Breast epithelium (tissue), 4 donors: ENCODE data around the gene HIVEP3. TPM values are rescaled to one million over a fixed set of nuclear protein-coding genes. Genes with fewer than 3 reads are reported as not detected.

ENCODE experiments used
- DNase-seq, 2 donors: peaks; one replicate each; pipeline ENCODE4 v3.0.0-alpha.2; 2019; ENCODE audit warnings: low spot score in 2 of 2
- H3K27ac ChIP-seq, 2 donors: fragments of 200-600 bp; sonication (generic) in 1 of 2; one replicate each; pipeline ENCODE4 v1.5.1; 2016 to 2019; ENCODE audit warnings: mild to moderate bottlenecking in 1 of 2
- H3K27me3 ChIP-seq, 2 donors: fragments of 200-600 bp; sonication (generic) in 1 of 2; one replicate each; pipeline versions ENCODE4 v1.5.1 to v1.6.0; 2017 to 2019; ENCODE audit warnings: control low read depth in 1 of 2, mild to moderate bottlenecking in 1 of 2
- H3K36me3 ChIP-seq: fragments of 200-600 bp; one replicate; pipeline ENCODE4 v1.5.1; 2019
- H3K4me1 ChIP-seq, 2 donors: fragments of 200-600 bp; sonication (generic); one replicate each; pipeline ENCODE4 v1.5.1; 2016 to 2019; ENCODE audit warnings: control low read depth in 1 of 2
- H3K4me3 ChIP-seq, 3 donors: fragments of 200-600 bp; sonication (generic); 1 replicate in 2 of 3; 2 replicates in 1 of 3; pipeline ENCODE4 v1.5.1; 2016 to 2019; ENCODE audit warnings: mild to moderate bottlenecking in 3 of 3, moderate library complexity in 2 of 3
- H3K9me3 ChIP-seq, 2 donors: fragments of 200-600 bp; sonication (generic) in 1 of 2; one replicate each; pipeline ENCODE4 v1.5.1; 2016 to 2019; ENCODE audit warnings: control low read depth in 1 of 2
- POLR2A ChIP-seq: fragments of 450-650 bp; IDR thresholded peaks from one replicate; pipeline ENCODE4 v1.6.1; 2016; ENCODE audit warnings: antibody characterized with exemption, mild to moderate bottlenecking, moderate library complexity
- POLR2AphosphoS5 ChIP-seq, 3 donors: sonication (generic); formaldehyde crosslinking; IDR thresholded peaks; one replicate each; pipeline ENCODE4 v1.6.1; 2017; ENCODE audit warnings: antibody characterized with exemption in 3 of 3
- intact Hi-C: fragments of 100-400 bp; cut with DNase I; formaldehyde crosslinking; loops from one replicate; pipeline ENCODE4 v1.15.1; 2023; ENCODE audit warnings: low total_unique reads
- total RNA-seq, 3 donors: library from RNA; depleted of rRNA; stranded (reverse); fragments of >200 nt; gene quantifications; one replicate each; pipeline ENCODE4 v1.1.0, GENCODE V29; 2016
- TF ChIP-seq, protein P1 (sequence below), 3 donors: fragments of 450-650 bp; IDR thresholded peaks; one replicate each; pipeline ENCODE4 v1.5.1; 2016 to 2017; ENCODE audit warnings: antibody characterized with exemption in 3 of 3, mild to moderate bottlenecking in 3 of 3, moderate library complexity in 3 of 3

The HIVEP3 gene
- total RNA-seq, 3 donors from 2014 or later: 3.5 to 13.5 (median 9.2) TPM

DNA sequence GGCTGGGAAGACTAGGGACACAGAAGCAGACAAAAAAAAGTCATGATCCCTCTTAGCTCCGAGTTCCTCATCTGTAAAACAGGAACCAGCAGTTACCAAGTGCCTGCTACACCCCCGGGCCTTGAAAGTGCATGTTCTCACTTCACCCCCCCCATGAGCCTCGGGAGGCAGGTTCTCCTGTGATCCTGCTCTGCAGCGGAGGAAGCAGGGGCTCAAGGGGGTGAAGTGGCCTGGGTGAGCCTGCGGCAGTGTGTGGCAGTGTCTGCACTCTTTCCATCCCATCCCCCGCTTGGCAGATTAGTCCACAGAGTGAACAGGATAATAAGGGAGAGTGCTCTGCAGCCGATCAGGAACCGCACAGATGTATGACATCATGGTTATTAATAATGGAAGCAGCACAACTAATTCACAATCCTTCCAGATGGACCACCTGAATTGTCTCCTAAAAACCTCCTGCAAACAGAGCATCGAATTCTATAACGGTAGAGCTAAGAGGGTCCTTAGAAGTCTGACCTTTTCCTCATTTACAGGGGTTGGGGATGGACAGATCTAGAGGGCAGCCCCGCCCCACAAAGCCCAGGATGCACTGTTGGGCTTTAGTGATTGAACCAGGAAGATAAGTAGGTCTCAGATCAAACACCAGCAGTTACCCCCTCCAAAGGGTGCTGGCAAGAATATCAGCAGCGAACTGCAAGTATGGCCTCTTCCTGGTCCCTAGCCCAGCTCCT lies 260.1 kb downstream of the HIVEP3 start:
- H3K9me3 ChIP-seq: no peaks in the 10 kb centered on the region
- no peak overlapping the region for H3K4me3 ChIP-seq
- H3K27ac ChIP-seq: no peak overlapping the region
- no peaks in the 10 kb centered on the region for H3K27me3 ChIP-seq
- no peaks in the 10 kb centered on the region for H3K36me3 ChIP-seq
- H3K4me1 ChIP-seq: peaks cover 4 to 11% of the 10 kb centered on the region in 2 donors
- intact Hi-C loops: no loop called here
- TF ChIP-seq, protein P1, sequence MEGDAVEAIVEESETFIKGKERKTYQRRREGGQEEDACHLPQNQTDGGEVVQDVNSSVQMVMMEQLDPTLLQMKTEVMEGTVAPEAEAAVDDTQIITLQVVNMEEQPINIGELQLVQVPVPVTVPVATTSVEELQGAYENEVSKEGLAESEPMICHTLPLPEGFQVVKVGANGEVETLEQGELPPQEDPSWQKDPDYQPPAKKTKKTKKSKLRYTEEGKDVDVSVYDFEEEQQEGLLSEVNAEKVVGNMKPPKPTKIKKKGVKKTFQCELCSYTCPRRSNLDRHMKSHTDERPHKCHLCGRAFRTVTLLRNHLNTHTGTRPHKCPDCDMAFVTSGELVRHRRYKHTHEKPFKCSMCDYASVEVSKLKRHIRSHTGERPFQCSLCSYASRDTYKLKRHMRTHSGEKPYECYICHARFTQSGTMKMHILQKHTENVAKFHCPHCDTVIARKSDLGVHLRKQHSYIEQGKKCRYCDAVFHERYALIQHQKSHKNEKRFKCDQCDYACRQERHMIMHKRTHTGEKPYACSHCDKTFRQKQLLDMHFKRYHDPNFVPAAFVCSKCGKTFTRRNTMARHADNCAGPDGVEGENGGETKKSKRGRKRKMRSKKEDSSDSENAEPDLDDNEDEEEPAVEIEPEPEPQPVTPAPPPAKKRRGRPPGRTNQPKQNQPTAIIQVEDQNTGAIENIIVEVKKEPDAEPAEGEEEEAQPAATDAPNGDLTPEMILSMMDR (IDR thresholded peaks at IDR 0.05): no peak
- TF ChIP-seq POLR2AphosphoS5 (IDR thresholded peaks at IDR 0.05): no peak
- TF ChIP-seq POLR2A: no peak
- peak in 1 of 2 donors; percentile 40 for DNase-seq

DNA sequence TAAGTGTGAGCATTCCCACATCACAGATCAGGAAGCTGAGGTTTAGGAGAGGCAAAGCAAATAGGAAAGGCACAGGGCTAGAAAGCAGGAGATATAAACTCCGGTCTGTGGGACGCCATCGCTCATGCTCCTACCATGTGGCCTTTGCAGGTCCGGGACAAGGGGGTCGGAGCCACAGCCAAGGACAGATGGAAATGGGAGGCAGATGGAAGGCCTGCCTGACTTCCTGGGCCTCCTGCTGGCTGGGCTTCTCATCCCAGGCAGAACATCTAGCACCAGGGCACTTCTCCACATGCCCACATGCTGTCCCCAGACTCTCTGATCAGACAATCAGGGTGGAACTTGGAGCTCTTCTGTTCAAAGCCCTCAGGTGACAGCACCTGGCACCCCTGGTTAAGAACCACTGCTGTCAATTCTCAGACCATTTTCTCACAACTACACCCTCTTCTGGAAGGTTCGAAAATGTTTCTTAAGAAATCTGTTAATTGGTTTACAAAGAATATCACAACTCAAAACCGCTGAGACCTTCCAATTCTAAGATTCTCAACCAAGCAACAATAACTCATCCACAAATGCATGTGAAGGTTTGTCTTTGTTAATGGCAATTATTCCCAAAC lies 260.9 kb downstream of the HIVEP3 start:
- intact Hi-C loops: no loop called here
- Histone ChIP-seq H3K4me1 (peaks cover 4 to 11% of the 10 kb centered on the region in 2 donors), H3K27ac (no peak overlapping the region), H3K4me3 (no peak overlapping the region), H3K9me3 (no peaks in the 10 kb centered on the region), H3K36me3 (no peaks in the 10 kb centered on the region), H3K27me3 (no peaks in the 10 kb centered on the region)
- TF ChIP-seq, protein P1 (IDR thresholded peaks at IDR 0.05): no peak
- TF ChIP-seq POLR2AphosphoS5 (IDR thresholded peaks at IDR 0.05) (no peak), POLR2A (no peak)
- peak in 1 of 2 donors; percentile 39 for DNase-seq

DNA sequence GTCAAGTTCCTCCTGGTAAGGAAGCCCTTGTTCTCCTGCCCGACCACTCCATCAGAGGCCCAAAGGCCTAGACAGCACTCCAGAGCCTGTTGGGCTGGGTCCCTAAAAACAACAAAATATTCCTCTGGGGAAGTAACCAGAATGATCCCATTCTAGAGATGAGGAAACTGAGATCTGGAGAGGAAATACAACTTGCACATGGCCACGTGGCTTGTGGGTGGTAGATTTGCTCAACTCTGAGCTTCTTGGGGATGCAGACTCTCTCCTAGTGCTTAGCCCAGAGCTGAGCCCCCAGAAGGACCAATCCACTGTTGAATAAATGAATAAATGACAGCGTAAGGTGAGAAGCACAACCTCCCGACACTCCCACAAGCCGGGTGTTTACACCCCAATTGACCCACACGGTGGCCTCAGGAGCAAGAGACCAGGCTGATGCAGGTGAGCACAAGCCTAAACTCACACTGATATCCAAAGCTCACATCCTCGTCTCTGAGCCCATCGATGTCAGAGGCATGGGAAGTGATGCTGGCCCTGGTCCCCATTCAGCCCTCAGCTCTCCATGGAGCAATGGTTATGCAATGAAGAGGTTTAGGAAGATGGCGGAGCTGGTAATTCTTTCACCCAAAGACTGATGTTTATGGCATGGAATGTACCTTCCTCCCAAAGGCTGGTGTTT lies 261.8 kb downstream of the HIVEP3 start:
- H3K4me1 ChIP-seq: peaks cover 0 to 11% of the 10 kb centered on the region in 2 donors
- H3K9me3 ChIP-seq: no peaks in the 10 kb centered on the region
- intact Hi-C loops: no loop called here
- TF ChIP-seq POLR2AphosphoS5 (IDR thresholded peaks at IDR 0.05) (no peak), POLR2A (no peak)
- TF ChIP-seq, protein P1 (IDR thresholded peaks at IDR 0.05): no peak
- no peaks in the 10 kb centered on the region for H3K36me3 ChIP-seq
- H3K27me3 ChIP-seq: no peaks in the 10 kb centered on the region
- no peak overlapping the region for H3K4me3 ChIP-seq
- peak in 1 of 2 donors; percentile 3 for DNase-seq
- no peak overlapping the region for H3K27ac ChIP-seq

DNA sequence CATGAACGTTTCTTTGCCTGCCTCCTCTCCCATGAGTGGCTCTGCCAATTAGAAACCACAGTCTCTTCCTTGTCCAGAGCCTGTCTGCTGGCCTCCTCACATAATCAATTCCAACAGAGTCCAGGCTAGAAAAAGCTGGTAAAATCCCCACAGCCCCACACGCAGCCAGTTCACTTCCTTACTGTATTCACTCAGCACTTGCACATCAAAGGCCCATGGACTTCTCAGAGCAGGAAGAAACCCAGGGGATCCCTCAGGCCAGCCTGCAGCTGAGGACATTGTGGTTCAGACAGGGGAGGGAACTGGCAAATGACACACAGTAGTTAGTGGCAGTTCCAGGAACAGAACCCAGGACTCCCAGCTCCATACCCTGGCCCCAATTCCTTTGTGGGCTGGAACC lies 262.7 kb downstream of the HIVEP3 start:
- Histone ChIP-seq H3K9me3 (no peaks in the 10 kb centered on the region), H3K4me1 (peaks cover 0 to 11% of the 10 kb centered on the region in 2 donors), H3K4me3 (no peak overlapping the region), H3K36me3 (no peaks in the 10 kb centered on the region), H3K27me3 (no peaks in the 10 kb centered on the region), H3K27ac (peak overlapping the region; percentile 25 to 42)
- intact Hi-C loops: no loop called here
- DNase-seq: peak; percentile 48 to 60
- TF ChIP-seq, protein P1 (IDR thresholded peaks at IDR 0.05): no peak
- TF ChIP-seq POLR2AphosphoS5 (IDR thresholded peaks at IDR 0.05) (no peak), POLR2A (no peak)

DNA sequence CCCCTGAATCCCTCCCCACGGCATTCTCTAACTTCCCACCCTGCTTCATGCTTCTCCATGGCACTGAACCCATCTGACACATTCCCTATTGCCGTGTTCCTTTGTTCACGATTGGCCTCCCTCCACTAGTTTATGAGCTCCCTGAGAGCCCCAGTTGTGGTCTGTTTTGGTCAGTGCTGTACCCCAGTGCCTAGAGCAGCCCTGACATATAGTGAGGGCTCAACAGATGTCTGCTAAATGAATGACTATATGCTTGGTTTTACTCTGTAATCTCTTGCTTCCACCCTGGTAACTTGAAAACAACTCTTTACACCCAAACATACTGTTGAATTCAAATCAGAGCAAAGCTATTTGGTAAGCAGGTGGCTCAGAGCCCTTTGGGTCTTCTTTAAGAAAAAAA lies 263.1 kb downstream of the HIVEP3 start:
- Histone ChIP-seq H3K27ac (peak overlapping the region; percentile 25 to 42), H3K4me1 (peaks cover 0 to 11% of the 10 kb centered on the region in 2 donors), H3K9me3 (no peaks in the 10 kb centered on the region), H3K27me3 (no peaks in the 10 kb centered on the region), H3K36me3 (no peaks in the 10 kb centered on the region), H3K4me3 (no peak overlapping the region)
- TF ChIP-seq POLR2AphosphoS5 (IDR thresholded peaks at IDR 0.05) (no peak), POLR2A (no peak)
- TF ChIP-seq, protein P1 (IDR thresholded peaks at IDR 0.05): no peak
- DNase-seq: peak in 1 of 2 donors; percentile 20
- intact Hi-C loops: no loop called here
